HG03139 (cell line): ENCODE data around the gene JMJD1C.

ENCODE experiments used
- ATAC-seq: cut with Tn5 transposase; IDR thresholded peaks from one replicate; pipeline ENCODE4 v1.9.1; 2021; ENCODE audit not compliant: unreplicated experiment

Gene JMJD1C

GRCh38 chr10:63437116-63437949 lies 28.4 kb downstream of the JMJD1C start:
- no peak for ATAC-seq

- no peak for ATAC-seq
Measured at GRCh38 chr10:63436225-63436624, 29.6 kb downstream of the JMJD1C start.

- no peak for ATAC-seq
Measured at GRCh38 chr10:63434866-63435854, 30.6 kb downstream of the JMJD1C start.

- ATAC-seq, result no peak
Measured at GRCh38 chr10:63431962-63432797, 33.6 kb downstream of the JMJD1C start.

- no peak for ATAC-seq
Measured at GRCh38 chr10:63430999-63431356, 34.8 kb downstream of the JMJD1C start.

- no peak for ATAC-seq
Measured at GRCh38 chr10:63430091-63430998, 35.4 kb downstream of the JMJD1C start.

- no peak for ATAC-seq
Measured at GRCh38 chr10:63429281-63429680, 36.5 kb downstream of the JMJD1C start.

- no peak for ATAC-seq
Measured at GRCh38 chr10:63427013-63427412, 38.8 kb downstream of the JMJD1C start.

GRCh38 chr10:63425512-63425911 lies 40.3 kb downstream of the JMJD1C start:
- ATAC-seq, result no peak

- ATAC-seq, result no peak
Measured at GRCh38 chr10:63424576-63424975, 41.2 kb downstream of the JMJD1C start.

GRCh38 chr10:63423494-63423893 lies 42.3 kb downstream of the JMJD1C start:
- ATAC-seq, result no peak

- peak; percentile 89 for ATAC-seq
Measured at GRCh38 chr10:63421591-63421990, 44.2 kb downstream of the JMJD1C start.

- ATAC-seq, result no peak
Measured at GRCh38 chr10:63416376-63416775, 49.4 kb downstream of the JMJD1C start.

- no peak for ATAC-seq
Measured at GRCh38 chr10:63415640-63416244, 50.0 kb downstream of the JMJD1C start.

- no peak for ATAC-seq
Measured at GRCh38 chr10:63414481-63415260, 51.1 kb downstream of the JMJD1C start.

- no peak for ATAC-seq
Measured at GRCh38 chr10:63413429-63413828, 52.3 kb downstream of the JMJD1C start.

GRCh38 chr10:63412304-63412703 lies 53.5 kb downstream of the JMJD1C start:
- no peak for ATAC-seq

- ATAC-seq, result no peak
Measured at GRCh38 chr10:63410633-63411032, 55.1 kb downstream of the JMJD1C start.
